Measurements from ENCODE around the gene B3GALT6. TPM values are rescaled to one million over a fixed set of nuclear protein-coding genes. Genes with fewer than 3 reads are reported as not detected.

B3GALT6 gene
- total RNA-seq, 1 experiment from 2014 or later, result 24.6 TPM

DNA sequence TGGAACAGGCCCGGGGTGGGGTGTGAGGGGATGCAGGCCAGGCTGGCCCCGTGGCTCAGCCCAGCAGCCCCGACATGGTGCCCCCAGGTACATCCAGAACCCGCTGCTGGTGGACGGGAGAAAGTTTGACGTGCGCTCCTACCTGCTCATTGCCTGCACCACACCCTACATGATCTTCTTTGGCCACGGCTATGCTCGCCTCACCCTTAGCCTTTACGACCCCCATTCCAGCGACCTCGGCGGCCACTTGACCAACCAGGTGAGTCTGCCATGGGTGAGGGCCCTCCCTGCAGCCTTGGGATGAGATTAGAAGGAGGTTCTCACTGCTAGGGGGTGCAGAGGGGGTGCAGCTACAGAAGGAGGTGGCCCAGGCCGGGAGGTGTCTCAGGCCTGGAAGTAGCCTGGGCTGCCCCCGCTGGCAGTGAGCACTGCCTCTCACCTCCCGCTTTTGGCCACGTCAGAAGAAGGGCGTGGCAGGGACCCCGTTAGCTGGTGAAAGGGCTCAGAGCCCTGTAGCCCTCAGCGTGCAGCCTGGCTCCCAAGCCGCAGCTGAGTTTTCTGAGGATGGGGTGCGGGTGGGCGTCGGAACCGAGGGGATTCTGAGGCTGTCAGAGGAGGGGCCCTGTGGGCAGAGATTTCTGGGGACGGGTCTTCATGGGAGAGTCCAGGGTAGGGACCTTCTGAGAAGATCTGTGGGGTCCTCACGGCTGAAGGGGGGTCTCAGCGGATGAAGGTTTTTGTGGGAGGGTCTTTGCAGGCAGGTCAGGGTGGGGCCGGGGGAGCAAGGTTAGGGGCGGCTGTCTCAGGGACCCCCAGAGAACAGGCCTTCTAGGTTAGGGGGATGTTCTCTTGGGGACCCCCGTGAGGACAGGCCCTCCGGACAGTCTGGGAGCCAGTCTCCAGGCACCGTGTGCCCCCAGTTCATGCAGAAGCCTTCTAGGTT is 47.9 kb upstream of the B3GALT6 start:
- TF ChIP-seq, protein P1, sequence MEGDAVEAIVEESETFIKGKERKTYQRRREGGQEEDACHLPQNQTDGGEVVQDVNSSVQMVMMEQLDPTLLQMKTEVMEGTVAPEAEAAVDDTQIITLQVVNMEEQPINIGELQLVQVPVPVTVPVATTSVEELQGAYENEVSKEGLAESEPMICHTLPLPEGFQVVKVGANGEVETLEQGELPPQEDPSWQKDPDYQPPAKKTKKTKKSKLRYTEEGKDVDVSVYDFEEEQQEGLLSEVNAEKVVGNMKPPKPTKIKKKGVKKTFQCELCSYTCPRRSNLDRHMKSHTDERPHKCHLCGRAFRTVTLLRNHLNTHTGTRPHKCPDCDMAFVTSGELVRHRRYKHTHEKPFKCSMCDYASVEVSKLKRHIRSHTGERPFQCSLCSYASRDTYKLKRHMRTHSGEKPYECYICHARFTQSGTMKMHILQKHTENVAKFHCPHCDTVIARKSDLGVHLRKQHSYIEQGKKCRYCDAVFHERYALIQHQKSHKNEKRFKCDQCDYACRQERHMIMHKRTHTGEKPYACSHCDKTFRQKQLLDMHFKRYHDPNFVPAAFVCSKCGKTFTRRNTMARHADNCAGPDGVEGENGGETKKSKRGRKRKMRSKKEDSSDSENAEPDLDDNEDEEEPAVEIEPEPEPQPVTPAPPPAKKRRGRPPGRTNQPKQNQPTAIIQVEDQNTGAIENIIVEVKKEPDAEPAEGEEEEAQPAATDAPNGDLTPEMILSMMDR (IDR thresholded peaks at IDR 0.05; ENCODE audit: unreplicated experiment), result no peak
- no peak overlapping the region for H3K27ac Mint-ChIP-seq (ENCODE audit: low read depth, unreplicated experiment)
- no peak overlapping the region for H3K4me3 Mint-ChIP-seq (ENCODE audit: unreplicated experiment)
- no peaks in the 10 kb centered on the region for H3K9me3 Mint-ChIP-seq (ENCODE audit: unreplicated experiment)
- ChIA-PET CTCF (no interaction called here), POLR2A (no interaction called here)
- intact Hi-C loops (cut with micrococcal nuclease), result no loop called here
- no TSS peak for BruUV-seq (replicated peaks)
- peaks cover 6% of the 10 kb centered on the region for H3K27me3 Mint-ChIP-seq (ENCODE audit: insufficient read depth, unreplicated experiment)
- no peaks in the 10 kb centered on the region for H3K4me1 Mint-ChIP-seq (ENCODE audit: insufficient read depth, unreplicated experiment)
- peaks cover 4% of the 10 kb centered on the region for H3K36me3 Mint-ChIP-seq (ENCODE audit: insufficient read depth, unreplicated experiment)
- DNase-seq (ENCODE audit: unreplicated experiment), result no peak

DNA sequence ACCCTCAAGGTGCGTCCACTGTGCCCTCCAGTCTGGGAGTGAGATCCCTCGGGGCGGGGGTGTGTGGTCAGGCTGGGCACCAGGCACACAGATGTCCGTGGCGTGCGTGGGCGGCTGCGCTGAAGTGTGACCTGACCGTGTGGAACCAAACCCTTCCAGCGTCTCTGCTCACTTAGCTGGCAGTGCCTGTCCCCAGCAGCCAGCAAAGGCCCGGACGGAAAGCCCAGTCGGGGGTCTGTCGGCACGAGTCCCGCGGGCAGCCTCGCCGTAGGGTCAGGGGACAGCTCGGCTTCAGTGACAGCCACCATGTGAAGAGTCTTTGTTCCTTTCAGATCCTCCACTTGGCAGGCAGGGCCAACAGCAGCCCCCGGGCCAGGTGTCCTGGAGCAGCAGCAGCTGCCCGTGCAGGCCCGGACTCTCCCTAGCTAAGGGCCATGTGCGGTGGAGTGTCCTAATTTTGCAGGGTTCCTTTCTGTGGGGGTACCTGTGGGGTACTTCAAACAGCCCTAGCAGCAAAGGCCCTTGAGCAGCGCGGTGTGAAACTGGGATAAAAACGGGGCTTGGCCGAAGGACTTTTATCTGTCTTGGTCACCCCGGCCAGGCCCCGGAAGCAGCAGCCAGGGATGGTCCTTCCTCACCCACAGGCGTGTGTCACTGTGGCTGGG is 46.8 kb upstream of the B3GALT6 start:
- ChIA-PET POLR2A (no interaction called here), CTCF (no interaction called here)
- Mint-ChIP-seq H3K36me3 (ENCODE audit: insufficient read depth, unreplicated experiment) (peaks cover 4% of the 10 kb centered on the region), H3K27ac (ENCODE audit: low read depth, unreplicated experiment) (no peak overlapping the region), H3K4me1 (ENCODE audit: insufficient read depth, unreplicated experiment) (no peaks in the 10 kb centered on the region), H3K9me3 (ENCODE audit: unreplicated experiment) (no peaks in the 10 kb centered on the region), H3K4me3 (ENCODE audit: unreplicated experiment) (no peak overlapping the region), H3K27me3 (ENCODE audit: insufficient read depth, unreplicated experiment) (peaks cover 16% of the 10 kb centered on the region)
- TF ChIP-seq, protein P1 (IDR thresholded peaks at IDR 0.05; ENCODE audit: unreplicated experiment), result no peak
- BruUV-seq (replicated peaks), result no TSS peak
- DNase-seq (ENCODE audit: unreplicated experiment), result no peak
- intact Hi-C loops (cut with micrococcal nuclease), result no loop called here

DNA sequence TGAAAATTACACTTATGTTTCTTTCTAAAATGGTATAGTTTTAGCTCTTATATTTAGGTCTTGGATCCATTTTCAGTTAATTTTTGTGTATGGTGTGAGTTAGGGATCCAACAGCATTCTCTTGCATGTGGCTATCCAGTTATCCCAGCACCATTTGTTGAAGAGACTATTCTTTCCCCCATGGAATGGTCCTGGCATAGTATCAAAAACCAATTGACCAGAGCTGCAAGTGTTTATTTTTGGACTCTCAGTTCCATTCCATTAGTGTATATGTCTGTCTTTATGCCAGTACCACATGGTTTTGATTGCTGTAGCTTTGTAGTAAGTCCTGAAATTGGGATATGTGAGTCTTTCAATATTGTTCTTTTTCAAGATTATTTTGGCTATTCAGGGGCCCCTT is 44.1 kb upstream of the B3GALT6 start:
- Mint-ChIP-seq H3K4me1 (ENCODE audit: insufficient read depth, unreplicated experiment) (no peaks in the 10 kb centered on the region), H3K27ac (ENCODE audit: low read depth, unreplicated experiment) (no peak overlapping the region), H3K36me3 (ENCODE audit: insufficient read depth, unreplicated experiment) (peaks cover 4% of the 10 kb centered on the region), H3K9me3 (ENCODE audit: unreplicated experiment) (no peaks in the 10 kb centered on the region), H3K4me3 (ENCODE audit: unreplicated experiment) (no peak overlapping the region), H3K27me3 (ENCODE audit: insufficient read depth, unreplicated experiment) (peaks cover 29% of the 10 kb centered on the region)
- intact Hi-C loops (cut with micrococcal nuclease), result no loop called here
- DNase-seq (ENCODE audit: unreplicated experiment), result no peak
- TF ChIP-seq, protein P1 (IDR thresholded peaks at IDR 0.05; ENCODE audit: unreplicated experiment), result no peak
- no TSS peak for BruUV-seq (replicated peaks)
- ChIA-PET POLR2A (interaction anchor here (0.6 kb wide), 1 partner anchor 63 kb away, joined by 3 read pairs; no protein-coding TSS in a partner anchor), CTCF (interaction anchor here (0.5 to 0.7 kb wide), 2 partner anchors 22 to 205 kb away, joined by 3 to 5 read pairs; no protein-coding TSS in a partner anchor)

DNA sequence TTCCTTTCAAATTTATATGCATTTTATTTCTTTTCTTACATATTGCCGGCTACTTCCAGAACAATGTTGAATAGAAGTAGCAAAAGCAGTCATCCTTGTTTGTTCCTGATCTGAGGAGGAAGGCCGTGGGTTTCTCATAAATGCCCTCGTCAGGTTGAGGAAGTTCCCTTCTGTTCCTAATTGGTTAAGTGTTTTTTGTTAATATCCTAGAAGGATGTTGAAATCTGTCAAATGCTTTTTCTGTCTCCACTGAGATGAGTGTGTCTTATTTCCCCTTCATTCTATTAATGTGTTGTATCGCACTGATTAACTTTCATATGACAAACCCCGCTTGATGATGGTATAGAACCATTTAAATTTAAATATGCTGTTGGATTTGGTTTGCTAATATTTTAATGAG is 42.9 kb upstream of the B3GALT6 start:
- H3K27ac Mint-ChIP-seq (ENCODE audit: low read depth, unreplicated experiment), result no peak overlapping the region
- H3K9me3 Mint-ChIP-seq (ENCODE audit: unreplicated experiment), result peaks cover 2% of the 10 kb centered on the region
- DNase-seq (ENCODE audit: unreplicated experiment), result no peak
- no TSS peak for BruUV-seq (replicated peaks)
- CTCF ChIA-PET, result no interaction called here
- intact Hi-C loops (cut with micrococcal nuclease), result no loop called here
- H3K36me3 Mint-ChIP-seq (ENCODE audit: insufficient read depth, unreplicated experiment), result peaks cover 4% of the 10 kb centered on the region
- peaks cover 29% of the 10 kb centered on the region for H3K27me3 Mint-ChIP-seq (ENCODE audit: insufficient read depth, unreplicated experiment)
- H3K4me1 Mint-ChIP-seq (ENCODE audit: insufficient read depth, unreplicated experiment), result no peaks in the 10 kb centered on the region
- TF ChIP-seq, protein P1 (IDR thresholded peaks at IDR 0.05; ENCODE audit: unreplicated experiment), result no peak
- H3K4me3 Mint-ChIP-seq (ENCODE audit: unreplicated experiment), result no peak overlapping the region
- POLR2A ChIA-PET, result no interaction called here
